ENCODE data around the gene ZNF600. TPM values are rescaled to one million over a fixed set of nuclear protein-coding genes. Genes with fewer than 3 reads are reported as not detected.
"Not testable (repeated sequence)": the region's sequence is repeated elsewhere in the genome, so short reads cannot be mapped to it uniquely, and the experiment has no call there.

Gene ZNF600
- total RNA-seq, 4 donors from 2014 or later, result 4.8 to 15.0 (median 5.5) TPM

DNA sequence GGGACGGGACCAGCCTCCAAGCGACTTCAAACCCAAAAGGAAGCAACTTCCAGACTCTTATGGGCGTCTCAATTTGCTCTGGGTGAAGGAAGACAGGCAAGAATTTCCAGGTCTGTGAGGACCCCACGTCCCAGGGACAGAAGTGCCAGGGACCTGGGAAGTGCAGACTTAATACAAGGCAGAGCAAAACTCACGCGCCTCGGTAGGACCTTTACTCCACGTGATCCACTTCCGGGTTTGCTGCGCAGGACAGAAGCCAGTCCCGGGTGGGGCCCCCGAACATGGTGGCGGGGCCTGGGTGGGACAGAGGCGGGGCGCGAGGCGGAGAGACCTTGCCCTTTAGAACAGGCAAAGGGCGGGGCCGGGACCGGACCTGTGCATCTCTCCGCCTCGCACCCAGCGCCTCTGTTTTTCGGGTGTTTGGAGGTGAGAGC, 61.0 kb downstream of the ZNF600 start:
- no peak overlapping the region for H3K27ac ChIP-seq (replicated peaks in 1 of 4)
- no peaks in the 10 kb centered on the region for H3K27me3 ChIP-seq
- H3K9me3 ChIP-seq, result no peaks in the 10 kb centered on the region
- intact Hi-C loops (cut with DNase I), result no loop called here
- H3K4me3 ChIP-seq, result no peak overlapping the region
- no peak for DNase-seq (ENCODE audit: extremely low spot score)
- no peaks in the 10 kb centered on the region for H3K4me1 ChIP-seq
- peaks cover 16 to 66% (median 50%) of the 10 kb centered on the region in 4 donors for H3K36me3 ChIP-seq
- WGBS, result 96% methylated on average over 19 of the region's 24 CpGs
- TF ChIP-seq POLR2A (IDR thresholded peaks at IDR 0.05; ENCODE audit: low read depth), result no peak
- TF ChIP-seq, protein P1, sequence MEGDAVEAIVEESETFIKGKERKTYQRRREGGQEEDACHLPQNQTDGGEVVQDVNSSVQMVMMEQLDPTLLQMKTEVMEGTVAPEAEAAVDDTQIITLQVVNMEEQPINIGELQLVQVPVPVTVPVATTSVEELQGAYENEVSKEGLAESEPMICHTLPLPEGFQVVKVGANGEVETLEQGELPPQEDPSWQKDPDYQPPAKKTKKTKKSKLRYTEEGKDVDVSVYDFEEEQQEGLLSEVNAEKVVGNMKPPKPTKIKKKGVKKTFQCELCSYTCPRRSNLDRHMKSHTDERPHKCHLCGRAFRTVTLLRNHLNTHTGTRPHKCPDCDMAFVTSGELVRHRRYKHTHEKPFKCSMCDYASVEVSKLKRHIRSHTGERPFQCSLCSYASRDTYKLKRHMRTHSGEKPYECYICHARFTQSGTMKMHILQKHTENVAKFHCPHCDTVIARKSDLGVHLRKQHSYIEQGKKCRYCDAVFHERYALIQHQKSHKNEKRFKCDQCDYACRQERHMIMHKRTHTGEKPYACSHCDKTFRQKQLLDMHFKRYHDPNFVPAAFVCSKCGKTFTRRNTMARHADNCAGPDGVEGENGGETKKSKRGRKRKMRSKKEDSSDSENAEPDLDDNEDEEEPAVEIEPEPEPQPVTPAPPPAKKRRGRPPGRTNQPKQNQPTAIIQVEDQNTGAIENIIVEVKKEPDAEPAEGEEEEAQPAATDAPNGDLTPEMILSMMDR (IDR thresholded peaks at IDR 0.05), result no peak
- no peak for TF ChIP-seq EP300 (IDR thresholded peaks at IDR 0.05)
- TF ChIP-seq POLR2AphosphoS5 (IDR thresholded peaks at IDR 0.05), result no peak

DNA sequence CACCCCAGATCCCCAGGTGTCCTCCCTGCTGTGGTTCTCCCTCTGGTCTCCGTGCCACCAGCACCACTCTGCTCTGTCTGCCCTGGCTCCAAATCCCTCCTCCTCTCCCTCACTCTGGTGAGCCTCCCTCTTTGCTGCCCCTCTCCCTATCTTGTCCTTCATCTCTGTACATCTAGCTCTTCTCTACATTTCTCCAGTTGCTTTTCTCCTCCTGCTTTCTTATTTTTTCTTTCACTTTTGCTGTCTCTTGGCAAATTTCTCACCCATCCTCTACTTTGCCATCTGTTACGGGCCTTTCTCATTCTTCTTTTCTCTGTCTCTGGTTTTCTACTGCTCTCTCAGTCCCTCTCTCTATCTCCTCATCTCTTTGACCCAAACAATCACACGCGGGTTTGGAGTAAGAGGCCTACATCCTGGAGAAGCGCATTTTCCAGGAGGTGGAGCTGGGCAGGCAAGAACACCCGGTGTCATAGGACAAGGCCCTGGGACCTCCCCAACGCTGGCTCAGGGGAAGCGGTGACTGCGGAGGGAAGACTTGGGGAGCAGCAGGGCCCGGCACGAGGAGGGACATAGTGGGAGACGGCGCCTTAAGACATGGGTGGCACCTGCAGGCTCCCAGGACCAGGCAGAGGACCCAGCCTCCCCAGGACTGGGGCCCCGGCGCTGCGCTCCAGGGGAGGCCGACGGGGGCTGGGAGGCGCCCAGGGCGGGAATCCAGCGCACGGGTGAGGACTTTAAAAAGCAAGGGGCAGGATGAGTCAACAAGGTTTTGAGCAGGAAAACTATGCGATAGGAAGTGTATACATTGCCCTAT, 61.7 kb downstream of the ZNF600 start:
- H3K36me3 ChIP-seq, result peaks cover 16 to 72% (median 56%) of the 10 kb centered on the region in 4 donors

DNA sequence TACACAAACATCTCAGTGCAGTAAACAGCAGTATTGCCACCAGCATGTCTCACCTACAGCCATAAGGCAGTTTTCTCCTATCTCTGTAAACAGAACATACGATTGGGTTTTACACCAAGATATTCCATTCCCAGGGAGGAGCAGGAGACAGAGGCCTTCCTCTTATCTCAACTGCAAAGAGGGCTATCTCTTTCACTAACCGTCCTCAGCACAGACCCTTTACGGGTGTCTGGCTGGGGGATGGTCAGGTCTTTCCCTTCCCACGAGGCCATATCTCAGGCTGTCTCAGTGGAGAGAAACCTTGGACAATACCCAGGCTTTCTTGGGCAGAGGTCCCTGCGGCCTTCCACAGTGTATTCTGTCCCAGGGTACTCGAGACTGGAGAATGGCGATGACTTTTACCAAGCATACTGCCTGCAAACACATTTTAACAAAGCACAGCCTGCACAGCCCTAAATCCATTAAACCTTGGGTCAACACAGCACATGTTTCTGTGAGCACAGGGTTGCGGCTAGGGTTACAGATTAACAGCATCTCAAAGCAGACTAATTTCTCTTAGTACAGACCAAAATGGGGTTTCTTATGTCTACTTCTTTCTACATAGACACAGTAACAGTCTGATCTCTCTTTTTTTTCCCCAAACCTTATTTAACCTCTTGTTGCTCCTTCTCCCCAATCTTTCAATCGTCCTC, 62.5 kb downstream of the ZNF600 start:
- H3K4me3 ChIP-seq; H3K4me1 ChIP-seq; H3K27ac ChIP-seq (replicated peaks in 1 of 4); H3K27me3 ChIP-seq; H3K9me3 ChIP-seq; DNase-seq (ENCODE audit: extremely low spot score); intact Hi-C loops (cut with DNase I): not testable (repeated sequence)
- H3K36me3 ChIP-seq, result peaks cover 16 to 77% (median 58%) of the 10 kb centered on the region in 4 donors
- 87% methylated on average over 9 of the region's 9 CpGs for WGBS

More for the DNA sequence above, 61.7 kb downstream of the ZNF600 start:
- intact Hi-C loops (cut with DNase I), result no loop called here
- Histone ChIP-seq H3K9me3 (no peaks in the 10 kb centered on the region), H3K4me1 (no peaks in the 10 kb centered on the region), H3K4me3 (no peak overlapping the region), H3K27me3 (no peaks in the 10 kb centered on the region), H3K27ac (replicated peaks in 1 of 4) (no peak overlapping the region)
- 95% methylated on average over 23 of the region's 23 CpGs for WGBS
- no peak for TF ChIP-seq POLR2A (IDR thresholded peaks at IDR 0.05; ENCODE audit: low read depth)
- no peak for DNase-seq (ENCODE audit: extremely low spot score)

GRCh38 chr19:52722062-52723003, 64.3 kb downstream of the ZNF600 start:
- 83% methylated on average over 7 of the region's 7 CpGs for WGBS
- no peak for TF ChIP-seq POLR2A (IDR thresholded peaks at IDR 0.05; ENCODE audit: low read depth)
- TF ChIP-seq, protein P1 (IDR thresholded peaks at IDR 0.05), result no peak
- TF ChIP-seq EP300 (IDR thresholded peaks at IDR 0.05), result no peak
- TF ChIP-seq POLR2AphosphoS5 (IDR thresholded peaks at IDR 0.05), result no peak
- peaks cover 6 to 66% (median 47%) of the 10 kb centered on the region in 4 donors for H3K36me3 ChIP-seq

GRCh38 chr19:52720541-52720940, 66.0 kb downstream of the ZNF600 start:
- H3K27me3 ChIP-seq; H3K4me3 ChIP-seq; intact Hi-C loops (cut with DNase I); DNase-seq (ENCODE audit: extremely low spot score); H3K4me1 ChIP-seq; H3K27ac ChIP-seq (replicated peaks in 1 of 4); H3K9me3 ChIP-seq: not testable (repeated sequence)
- peaks cover 5 to 54% (median 34%) of the 10 kb centered on the region in 4 donors for H3K36me3 ChIP-seq
- 100% methylated on average over 5 of the region's 21 CpGs for WGBS

More at GRCh38 chr19:52722062-52723003, 64.3 kb downstream of the ZNF600 start:
- H3K4me1 ChIP-seq, result no peaks in the 10 kb centered on the region
- no peak overlapping the region for H3K4me3 ChIP-seq
- DNase-seq (ENCODE audit: extremely low spot score), result no peak
- H3K9me3 ChIP-seq, result no peaks in the 10 kb centered on the region
- no peaks in the 10 kb centered on the region for H3K27me3 ChIP-seq
- no peak overlapping the region for H3K27ac ChIP-seq (replicated peaks in 1 of 4)
- intact Hi-C loops (cut with DNase I), result no loop called here

Measured in esophagus muscularis mucosa (tissue), 4 donors.